Astrocyte (in vitro differentiated cells and primary cell): ENCODE results near the gene RBPJL.

ENCODE experiments used
- EZH2 ChIP-seq: IDR thresholded peaks from 2 replicates; pipeline ENCODE4 v1.6.1; 2012; ENCODE audit warnings: mild to moderate bottlenecking, low read length, inconsistent platforms; ENCODE audit not compliant: insufficient read depth
- TF ChIP-seq, protein P1 (sequence below): IDR thresholded peaks from 2 replicates; pipeline ENCODE4 v1.5.1; 2011; ENCODE audit warnings: low read depth, mild to moderate bottlenecking, inconsistent platforms, low read length, moderate library complexity; ENCODE audit not compliant: insufficient read depth

DNA sequence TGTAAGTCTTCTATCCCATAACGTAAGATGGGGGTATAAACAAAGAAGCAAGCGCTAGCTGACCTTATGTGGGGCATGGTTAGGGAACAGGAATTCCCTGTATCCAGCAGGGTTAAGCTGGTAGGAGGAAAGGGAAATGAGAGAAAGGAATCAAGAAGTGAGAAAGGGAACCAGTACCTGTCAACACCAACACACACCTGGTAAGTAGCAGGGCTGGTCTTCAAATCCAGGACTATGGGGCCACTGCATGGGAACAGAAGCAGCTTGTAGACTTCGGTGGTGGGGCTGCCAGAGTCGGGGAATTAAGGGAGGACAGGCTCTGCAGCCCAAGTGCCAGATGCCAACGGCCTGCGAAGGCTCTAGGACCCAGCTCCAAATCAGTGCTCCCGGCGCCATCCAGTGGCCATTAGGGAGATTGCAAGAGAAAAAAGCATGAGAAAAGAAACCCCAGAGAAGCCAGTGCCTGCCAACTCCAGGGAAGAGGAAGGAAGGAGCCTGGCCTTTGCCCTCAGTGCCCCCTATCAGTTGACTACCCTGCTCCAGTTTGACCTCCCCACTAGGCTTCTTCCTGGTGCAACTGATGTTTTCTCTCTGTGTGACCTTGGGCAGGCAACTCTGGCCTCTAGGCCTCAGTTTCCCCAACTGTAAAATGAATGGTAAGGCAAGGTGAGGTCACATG is 15.8 kb upstream of the RBPJL start:
- TF ChIP-seq, protein P1, sequence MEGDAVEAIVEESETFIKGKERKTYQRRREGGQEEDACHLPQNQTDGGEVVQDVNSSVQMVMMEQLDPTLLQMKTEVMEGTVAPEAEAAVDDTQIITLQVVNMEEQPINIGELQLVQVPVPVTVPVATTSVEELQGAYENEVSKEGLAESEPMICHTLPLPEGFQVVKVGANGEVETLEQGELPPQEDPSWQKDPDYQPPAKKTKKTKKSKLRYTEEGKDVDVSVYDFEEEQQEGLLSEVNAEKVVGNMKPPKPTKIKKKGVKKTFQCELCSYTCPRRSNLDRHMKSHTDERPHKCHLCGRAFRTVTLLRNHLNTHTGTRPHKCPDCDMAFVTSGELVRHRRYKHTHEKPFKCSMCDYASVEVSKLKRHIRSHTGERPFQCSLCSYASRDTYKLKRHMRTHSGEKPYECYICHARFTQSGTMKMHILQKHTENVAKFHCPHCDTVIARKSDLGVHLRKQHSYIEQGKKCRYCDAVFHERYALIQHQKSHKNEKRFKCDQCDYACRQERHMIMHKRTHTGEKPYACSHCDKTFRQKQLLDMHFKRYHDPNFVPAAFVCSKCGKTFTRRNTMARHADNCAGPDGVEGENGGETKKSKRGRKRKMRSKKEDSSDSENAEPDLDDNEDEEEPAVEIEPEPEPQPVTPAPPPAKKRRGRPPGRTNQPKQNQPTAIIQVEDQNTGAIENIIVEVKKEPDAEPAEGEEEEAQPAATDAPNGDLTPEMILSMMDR, result peak; percentile 80
- TF ChIP-seq EZH2, result no peak
